ENCODE results near the gene TPRX2. TPM values are rescaled to one million over a fixed set of nuclear protein-coding genes. Genes with fewer than 3 reads are reported as not detected.

TPRX2 gene
- total RNA-seq, 2 donors from 2014 or later, result not detected

DNA sequence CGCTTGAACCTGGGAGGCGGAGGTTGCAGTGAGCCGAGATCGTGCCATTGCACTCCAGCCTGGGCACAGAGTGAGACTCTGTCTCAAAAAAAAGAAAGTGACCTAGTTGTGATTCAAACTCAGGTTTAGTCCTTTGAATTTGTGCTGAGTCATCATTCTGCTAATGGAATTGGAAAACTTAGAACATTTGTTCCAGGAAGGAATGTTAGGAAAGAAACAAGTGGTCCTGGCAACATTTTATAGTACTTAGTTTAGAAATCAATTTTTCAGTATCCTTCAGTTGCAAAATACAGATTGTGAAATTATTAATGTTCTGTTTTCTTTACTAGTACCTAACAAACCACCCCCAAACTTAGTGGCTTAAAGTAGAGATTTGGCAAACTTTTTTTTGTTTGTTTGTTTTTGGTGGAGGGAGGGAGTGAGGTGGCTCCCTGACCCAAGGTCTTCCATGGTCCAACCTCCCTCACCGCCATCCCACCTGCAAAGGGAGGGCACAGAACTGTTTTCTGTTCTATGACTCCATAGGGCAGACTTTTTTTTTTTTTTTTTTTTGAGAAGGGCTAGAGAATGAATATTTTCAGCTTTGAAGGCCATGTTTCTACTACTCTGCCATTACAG lies 36.2 kb downstream of the TPRX2 start:
- WGBS, 2 experiments (ENCODE audit: insufficient coverage in 1 of 2, insufficient read length in 1 of 2), result 95% methylated on average over 4 of the region's 5 CpGs
- Histone ChIP-seq H3K27ac (ENCODE audit: low read depth, low read length) (no peak overlapping the region), H3K9ac (ENCODE audit: extremely low read depth, low read length, poor library complexity, severe bottlenecking) (no peak overlapping the region), H3K9me3 (ENCODE audit: control insufficient read depth, low read length) (peaks cover 8% of the 10 kb centered on the region), H3K36me3 (ENCODE audit: control insufficient read depth, insufficient read depth, low read length) (no peaks in the 10 kb centered on the region), H3K27me3 (ENCODE audit: control insufficient read depth, insufficient read depth, low read length, poor library complexity, severe bottlenecking) (no peaks in the 10 kb centered on the region), H3K4me3 (ENCODE audit: low read length) (no peak overlapping the region), H3K4me1 (ENCODE audit: control insufficient read depth, insufficient read depth, low read length) (no peaks in the 10 kb centered on the region)
- Mint-ChIP-seq H3K27me3 (ENCODE audit: insufficient read depth) (no peaks in the 10 kb centered on the region), H3K36me3 (ENCODE audit: low read depth) (no peaks in the 10 kb centered on the region), H3K4me3 (no peak overlapping the region), H3K27ac (no peak overlapping the region), H3K4me1 (peaks cover 8% of the 10 kb centered on the region), H3K9me3 (peaks cover 19% of the 10 kb centered on the region)
- TF ChIP-seq, protein P1, sequence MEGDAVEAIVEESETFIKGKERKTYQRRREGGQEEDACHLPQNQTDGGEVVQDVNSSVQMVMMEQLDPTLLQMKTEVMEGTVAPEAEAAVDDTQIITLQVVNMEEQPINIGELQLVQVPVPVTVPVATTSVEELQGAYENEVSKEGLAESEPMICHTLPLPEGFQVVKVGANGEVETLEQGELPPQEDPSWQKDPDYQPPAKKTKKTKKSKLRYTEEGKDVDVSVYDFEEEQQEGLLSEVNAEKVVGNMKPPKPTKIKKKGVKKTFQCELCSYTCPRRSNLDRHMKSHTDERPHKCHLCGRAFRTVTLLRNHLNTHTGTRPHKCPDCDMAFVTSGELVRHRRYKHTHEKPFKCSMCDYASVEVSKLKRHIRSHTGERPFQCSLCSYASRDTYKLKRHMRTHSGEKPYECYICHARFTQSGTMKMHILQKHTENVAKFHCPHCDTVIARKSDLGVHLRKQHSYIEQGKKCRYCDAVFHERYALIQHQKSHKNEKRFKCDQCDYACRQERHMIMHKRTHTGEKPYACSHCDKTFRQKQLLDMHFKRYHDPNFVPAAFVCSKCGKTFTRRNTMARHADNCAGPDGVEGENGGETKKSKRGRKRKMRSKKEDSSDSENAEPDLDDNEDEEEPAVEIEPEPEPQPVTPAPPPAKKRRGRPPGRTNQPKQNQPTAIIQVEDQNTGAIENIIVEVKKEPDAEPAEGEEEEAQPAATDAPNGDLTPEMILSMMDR (conservative IDR thresholded peaks at IDR 0.05), result no peak
- no peak for DNase-seq

GRCh38 chr19:47896019-47896418 lies 37.0 kb downstream of the TPRX2 start:
- Histone ChIP-seq H3K9me3 (ENCODE audit: control insufficient read depth, low read length) (peaks cover 8% of the 10 kb centered on the region), H3K4me3 (ENCODE audit: low read length) (no peak overlapping the region), H3K27ac (ENCODE audit: low read depth, low read length) (no peak overlapping the region), H3K27me3 (ENCODE audit: control insufficient read depth, insufficient read depth, low read length, poor library complexity, severe bottlenecking) (no peaks in the 10 kb centered on the region), H3K9ac (ENCODE audit: extremely low read depth, low read length, poor library complexity, severe bottlenecking) (no peak overlapping the region), H3K4me1 (ENCODE audit: control insufficient read depth, insufficient read depth, low read length) (no peaks in the 10 kb centered on the region), H3K36me3 (ENCODE audit: control insufficient read depth, insufficient read depth, low read length) (no peaks in the 10 kb centered on the region)
- H3K4me3 Mint-ChIP-seq, result no peak overlapping the region
- DNase-seq, result no peak
- H3K36me3 Mint-ChIP-seq (ENCODE audit: low read depth), result no peaks in the 10 kb centered on the region
- no peaks in the 10 kb centered on the region for H3K27me3 Mint-ChIP-seq (ENCODE audit: insufficient read depth)
- TF ChIP-seq, protein P1 (conservative IDR thresholded peaks at IDR 0.05), result no peak
- H3K4me1 Mint-ChIP-seq, result peaks cover 3% of the 10 kb centered on the region
- no peak overlapping the region for H3K27ac Mint-ChIP-seq
- peaks cover 19% of the 10 kb centered on the region for H3K9me3 Mint-ChIP-seq
- 88 to 90% methylated on average over 3 to 4 of the region's 4 CpGs for WGBS, 2 experiments (ENCODE audit: insufficient coverage in 1 of 2, insufficient read length in 1 of 2)

- peaks cover 16% of the 10 kb centered on the region for H3K9me3 Mint-ChIP-seq
- TF ChIP-seq, protein P1 (conservative IDR thresholded peaks at IDR 0.05), result no peak
- no peak overlapping the region for H3K27ac Mint-ChIP-seq
- no peaks in the 10 kb centered on the region for H3K27me3 ChIP-seq (ENCODE audit: control insufficient read depth, insufficient read depth, low read length, poor library complexity, severe bottlenecking)
- H3K9me3 ChIP-seq (ENCODE audit: control insufficient read depth, low read length), result peaks cover 7% of the 10 kb centered on the region
- no peaks in the 10 kb centered on the region for H3K27me3 Mint-ChIP-seq (ENCODE audit: insufficient read depth)
- no peaks in the 10 kb centered on the region for H3K4me1 ChIP-seq (ENCODE audit: control insufficient read depth, insufficient read depth, low read length)
- H3K9ac ChIP-seq (ENCODE audit: extremely low read depth, low read length, poor library complexity, severe bottlenecking), result no peak overlapping the region
- no peak overlapping the region for H3K27ac ChIP-seq (ENCODE audit: low read depth, low read length)
- H3K4me3 ChIP-seq (ENCODE audit: low read length), result no peak overlapping the region
- WGBS, 2 experiments (ENCODE audit: insufficient coverage in 1 of 2, insufficient read length in 1 of 2), result 90 to 100% methylated on average over 1 to 5 of the region's 5 CpGs
- no peak overlapping the region for H3K4me3 Mint-ChIP-seq
- H3K36me3 Mint-ChIP-seq (ENCODE audit: low read depth), result no peaks in the 10 kb centered on the region
- H3K4me1 Mint-ChIP-seq, result peaks cover under 1% of the 10 kb centered on the region
- H3K36me3 ChIP-seq (ENCODE audit: control insufficient read depth, insufficient read depth, low read length), result no peaks in the 10 kb centered on the region
- no peak for DNase-seq
Observed at GRCh38 chr19:47896773-47897172, 37.7 kb downstream of the TPRX2 start.

Measured in endodermal cell (in vitro differentiated cells).